Measurements from ENCODE around the gene KIF5C.

Gene KIF5C

DNA sequence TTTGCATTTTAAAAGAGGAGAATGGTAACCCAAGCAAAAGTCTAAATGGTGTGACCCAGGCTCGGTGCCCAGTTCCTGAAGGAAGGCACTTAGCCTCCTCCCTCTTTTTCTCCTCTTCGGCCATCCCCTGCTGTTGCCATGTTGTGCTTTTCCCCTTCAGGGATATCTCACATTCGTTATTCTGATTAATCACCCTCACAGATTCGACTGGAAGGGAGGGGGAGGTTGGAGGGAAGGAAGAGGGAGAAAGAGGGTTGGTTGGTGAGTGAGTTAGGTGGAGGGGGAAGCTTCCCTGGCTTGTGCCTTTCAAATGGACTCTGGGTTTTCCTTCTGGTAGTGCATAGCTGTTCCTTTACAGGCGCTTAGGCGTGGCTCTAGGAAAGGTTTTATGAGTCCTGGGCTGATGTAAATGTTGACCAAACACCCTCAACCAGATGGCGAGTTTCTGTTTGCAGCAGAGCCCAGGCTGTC lies 124.5 kb downstream of the KIF5C start:
- FAIRE-seq (no peak), DNase-seq (ENCODE audit: insufficient read length, low spot score) (no peak)
- TF ChIP-seq, protein P1, sequence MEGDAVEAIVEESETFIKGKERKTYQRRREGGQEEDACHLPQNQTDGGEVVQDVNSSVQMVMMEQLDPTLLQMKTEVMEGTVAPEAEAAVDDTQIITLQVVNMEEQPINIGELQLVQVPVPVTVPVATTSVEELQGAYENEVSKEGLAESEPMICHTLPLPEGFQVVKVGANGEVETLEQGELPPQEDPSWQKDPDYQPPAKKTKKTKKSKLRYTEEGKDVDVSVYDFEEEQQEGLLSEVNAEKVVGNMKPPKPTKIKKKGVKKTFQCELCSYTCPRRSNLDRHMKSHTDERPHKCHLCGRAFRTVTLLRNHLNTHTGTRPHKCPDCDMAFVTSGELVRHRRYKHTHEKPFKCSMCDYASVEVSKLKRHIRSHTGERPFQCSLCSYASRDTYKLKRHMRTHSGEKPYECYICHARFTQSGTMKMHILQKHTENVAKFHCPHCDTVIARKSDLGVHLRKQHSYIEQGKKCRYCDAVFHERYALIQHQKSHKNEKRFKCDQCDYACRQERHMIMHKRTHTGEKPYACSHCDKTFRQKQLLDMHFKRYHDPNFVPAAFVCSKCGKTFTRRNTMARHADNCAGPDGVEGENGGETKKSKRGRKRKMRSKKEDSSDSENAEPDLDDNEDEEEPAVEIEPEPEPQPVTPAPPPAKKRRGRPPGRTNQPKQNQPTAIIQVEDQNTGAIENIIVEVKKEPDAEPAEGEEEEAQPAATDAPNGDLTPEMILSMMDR (IDR thresholded peaks at IDR 0.05; ENCODE audit: insufficient read depth, missing control alignments) = no peak

DNA sequence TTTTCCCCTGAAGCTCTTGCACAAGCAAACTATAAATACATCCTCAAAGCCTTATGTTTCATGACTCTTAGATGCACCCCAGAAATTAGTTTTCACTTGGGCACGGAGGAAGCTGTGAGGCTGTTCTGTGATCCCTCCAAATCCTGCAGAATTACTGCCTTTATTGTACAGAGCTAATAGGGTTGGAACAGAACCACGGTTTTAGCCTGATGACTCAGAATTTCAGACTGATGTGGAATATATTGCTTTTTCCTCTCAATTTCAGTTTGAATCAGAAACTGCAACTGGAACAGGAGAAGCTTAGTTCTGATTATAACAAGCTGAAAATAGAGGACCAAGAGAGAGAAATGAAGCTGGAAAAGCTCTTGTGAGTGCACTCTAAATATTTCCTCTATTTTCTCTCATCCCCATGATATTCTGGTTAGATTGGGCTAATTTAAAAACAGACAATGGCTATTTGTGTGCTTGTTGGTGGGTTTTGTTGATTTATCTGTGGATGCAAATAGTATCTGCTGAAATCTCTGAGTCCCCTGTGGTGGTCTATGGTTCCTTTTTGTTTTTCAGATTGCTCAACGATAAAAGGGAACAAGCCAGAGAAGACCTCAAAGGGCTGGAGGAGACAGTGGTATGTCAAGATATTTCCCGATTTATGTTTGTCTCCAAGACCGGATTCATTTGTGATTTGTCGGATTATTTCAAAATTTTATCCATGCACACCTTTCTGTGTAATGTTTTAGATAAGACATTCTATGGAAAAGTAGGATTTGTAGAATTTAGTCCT lies 125.3 kb downstream of the KIF5C start:
- DNase-seq (ENCODE audit: insufficient read length, low spot score) = no peak
- no peak for FAIRE-seq
- TF ChIP-seq, protein P1 (IDR thresholded peaks at IDR 0.05; ENCODE audit: insufficient read depth, missing control alignments) = no peak

DNA sequence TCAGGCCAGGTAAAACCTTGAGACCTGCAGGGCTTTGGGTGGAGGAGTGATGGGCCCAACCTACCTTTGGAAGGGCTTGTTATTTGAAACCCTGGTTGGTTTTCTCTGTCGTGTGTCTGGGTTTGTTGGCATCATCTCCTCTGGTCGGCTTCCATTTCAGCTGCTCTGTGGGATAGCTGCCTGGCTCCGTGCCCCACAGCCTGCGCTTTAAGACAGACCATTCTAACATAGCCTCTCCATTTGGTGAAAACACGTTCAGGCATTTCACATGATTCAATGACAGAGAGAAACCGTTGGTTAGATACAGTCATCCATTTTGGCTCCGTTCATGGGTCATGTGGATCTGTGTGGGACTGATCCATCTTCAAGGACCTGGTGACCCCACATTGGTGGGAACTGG lies 126.5 kb downstream of the KIF5C start:
- TF ChIP-seq, protein P1 (IDR thresholded peaks at IDR 0.05; ENCODE audit: insufficient read depth, missing control alignments) = no peak
- no peak for FAIRE-seq
- DNase-seq (ENCODE audit: insufficient read length, low spot score) = no peak

DNA sequence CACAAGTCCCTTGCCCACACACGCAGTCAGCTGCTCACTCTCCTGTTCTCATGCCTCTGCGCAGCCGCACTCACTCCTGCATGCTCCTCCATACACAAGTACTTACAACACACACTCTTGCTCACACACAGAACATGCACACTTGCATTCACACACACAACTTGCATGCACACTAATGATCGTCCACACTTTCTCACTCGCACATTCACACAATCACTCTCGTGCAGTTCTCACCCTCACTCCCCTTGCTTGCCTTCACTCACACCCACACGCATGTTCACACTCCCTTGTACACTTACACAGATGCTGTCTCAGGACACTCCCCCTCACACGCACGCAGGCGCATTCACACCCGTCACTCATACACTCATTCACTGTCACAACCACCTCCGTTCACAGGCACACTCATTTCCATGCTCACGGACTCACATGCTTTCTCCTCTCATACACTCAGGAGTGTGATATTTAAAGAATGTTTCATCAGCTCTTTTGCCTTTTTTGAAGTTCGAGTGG lies 127.4 kb downstream of the KIF5C start:
- DNase-seq (ENCODE audit: insufficient read length, low spot score) (no peak), FAIRE-seq (no peak)
- TF ChIP-seq, protein P1 (IDR thresholded peaks at IDR 0.05; ENCODE audit: insufficient read depth, missing control alignments) = no peak

DNA sequence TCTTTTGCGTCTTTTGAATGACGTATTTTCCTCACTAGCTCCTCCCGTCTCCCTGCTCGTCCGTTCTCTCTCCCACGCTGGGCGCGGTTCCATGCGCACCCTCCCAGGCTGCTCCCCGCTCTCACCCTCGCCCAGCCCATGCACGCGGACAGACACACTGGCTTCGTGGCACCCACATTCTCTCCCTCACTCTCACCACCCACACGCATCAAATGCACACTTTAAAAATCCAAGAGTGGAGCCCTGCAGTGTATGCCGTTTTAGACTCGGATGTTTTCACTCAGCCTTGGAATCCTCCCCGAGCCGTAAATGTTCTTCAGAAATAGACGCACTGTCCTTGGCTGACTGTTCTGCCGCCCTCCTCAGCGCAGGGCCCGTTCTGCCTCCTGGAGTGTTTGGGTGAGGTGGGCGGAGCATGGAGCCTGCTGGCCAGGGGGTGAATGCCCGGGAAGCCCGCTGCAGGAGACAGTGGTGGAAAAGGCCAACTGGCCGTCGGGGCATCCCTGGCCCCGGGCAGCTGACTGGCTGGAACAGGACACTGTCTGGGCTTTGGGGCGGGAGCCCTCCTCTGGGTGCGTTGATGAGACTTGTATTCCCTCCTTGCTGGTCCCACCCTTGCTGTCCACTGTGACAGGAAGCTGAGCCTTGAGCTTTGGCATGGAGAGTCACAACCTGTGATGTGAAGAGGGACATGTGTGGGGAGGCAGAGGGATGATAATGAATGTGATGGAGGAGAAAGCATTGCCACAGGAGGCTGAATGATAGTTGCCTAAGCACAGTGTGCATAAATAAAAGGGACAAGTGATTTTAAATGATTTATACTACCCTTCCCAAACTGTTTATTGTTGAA lies 128.1 kb downstream of the KIF5C start:
- DNase-seq (ENCODE audit: insufficient read length, low spot score) (no peak), FAIRE-seq (no peak)
- TF ChIP-seq, protein P1 (IDR thresholded peaks at IDR 0.05; ENCODE audit: insufficient read depth, missing control alignments) = no peak

DNA sequence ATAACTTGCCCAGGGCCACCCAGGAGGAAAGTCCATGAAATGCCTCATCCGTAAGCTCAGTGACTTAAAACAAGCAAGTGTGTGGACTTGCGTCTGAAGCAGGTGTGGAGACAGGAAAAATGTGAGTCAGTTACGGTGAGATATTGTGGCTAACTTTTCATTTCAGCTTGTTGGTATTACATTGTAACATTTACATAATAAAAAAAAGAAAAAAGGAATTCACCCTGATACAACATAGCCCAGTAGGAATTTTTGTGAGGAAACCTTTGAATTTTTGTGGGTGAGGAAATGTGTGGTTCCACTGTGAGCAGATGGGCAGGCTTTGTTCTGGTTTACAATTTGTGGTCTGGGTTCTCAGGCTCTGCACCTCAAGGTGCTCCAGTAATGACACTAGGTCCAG lies 129.8 kb downstream of the KIF5C start:
- FAIRE-seq (no peak), DNase-seq (ENCODE audit: insufficient read length, low spot score) (no peak)
- TF ChIP-seq, protein P1 (IDR thresholded peaks at IDR 0.05; ENCODE audit: insufficient read depth, missing control alignments) = no peak

Measured in D721Med (cell line).